IPS-NIHi7 (cell line): Measurements from ENCODE around the gene PDS5B.
"Not testable (repeated sequence)": the region's sequence is repeated elsewhere in the genome, so short reads cannot be mapped to it uniquely, and the experiment has no call there.

ENCODE experiments used
- DNase-seq: peaks from one replicate; pipeline ENCODE4 v3.0.0; 2012; ENCODE audit warnings: mixed read lengths; ENCODE audit errors: extremely low spot score

The PDS5B gene, protein sequence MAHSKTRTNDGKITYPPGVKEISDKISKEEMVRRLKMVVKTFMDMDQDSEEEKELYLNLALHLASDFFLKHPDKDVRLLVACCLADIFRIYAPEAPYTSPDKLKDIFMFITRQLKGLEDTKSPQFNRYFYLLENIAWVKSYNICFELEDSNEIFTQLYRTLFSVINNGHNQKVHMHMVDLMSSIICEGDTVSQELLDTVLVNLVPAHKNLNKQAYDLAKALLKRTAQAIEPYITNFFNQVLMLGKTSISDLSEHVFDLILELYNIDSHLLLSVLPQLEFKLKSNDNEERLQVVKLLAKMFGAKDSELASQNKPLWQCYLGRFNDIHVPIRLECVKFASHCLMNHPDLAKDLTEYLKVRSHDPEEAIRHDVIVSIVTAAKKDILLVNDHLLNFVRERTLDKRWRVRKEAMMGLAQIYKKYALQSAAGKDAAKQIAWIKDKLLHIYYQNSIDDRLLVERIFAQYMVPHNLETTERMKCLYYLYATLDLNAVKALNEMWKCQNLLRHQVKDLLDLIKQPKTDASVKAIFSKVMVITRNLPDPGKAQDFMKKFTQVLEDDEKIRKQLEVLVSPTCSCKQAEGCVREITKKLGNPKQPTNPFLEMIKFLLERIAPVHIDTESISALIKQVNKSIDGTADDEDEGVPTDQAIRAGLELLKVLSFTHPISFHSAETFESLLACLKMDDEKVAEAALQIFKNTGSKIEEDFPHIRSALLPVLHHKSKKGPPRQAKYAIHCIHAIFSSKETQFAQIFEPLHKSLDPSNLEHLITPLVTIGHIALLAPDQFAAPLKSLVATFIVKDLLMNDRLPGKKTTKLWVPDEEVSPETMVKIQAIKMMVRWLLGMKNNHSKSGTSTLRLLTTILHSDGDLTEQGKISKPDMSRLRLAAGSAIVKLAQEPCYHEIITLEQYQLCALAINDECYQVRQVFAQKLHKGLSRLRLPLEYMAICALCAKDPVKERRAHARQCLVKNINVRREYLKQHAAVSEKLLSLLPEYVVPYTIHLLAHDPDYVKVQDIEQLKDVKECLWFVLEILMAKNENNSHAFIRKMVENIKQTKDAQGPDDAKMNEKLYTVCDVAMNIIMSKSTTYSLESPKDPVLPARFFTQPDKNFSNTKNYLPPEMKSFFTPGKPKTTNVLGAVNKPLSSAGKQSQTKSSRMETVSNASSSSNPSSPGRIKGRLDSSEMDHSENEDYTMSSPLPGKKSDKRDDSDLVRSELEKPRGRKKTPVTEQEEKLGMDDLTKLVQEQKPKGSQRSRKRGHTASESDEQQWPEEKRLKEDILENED (N-terminal part only)

DNA sequence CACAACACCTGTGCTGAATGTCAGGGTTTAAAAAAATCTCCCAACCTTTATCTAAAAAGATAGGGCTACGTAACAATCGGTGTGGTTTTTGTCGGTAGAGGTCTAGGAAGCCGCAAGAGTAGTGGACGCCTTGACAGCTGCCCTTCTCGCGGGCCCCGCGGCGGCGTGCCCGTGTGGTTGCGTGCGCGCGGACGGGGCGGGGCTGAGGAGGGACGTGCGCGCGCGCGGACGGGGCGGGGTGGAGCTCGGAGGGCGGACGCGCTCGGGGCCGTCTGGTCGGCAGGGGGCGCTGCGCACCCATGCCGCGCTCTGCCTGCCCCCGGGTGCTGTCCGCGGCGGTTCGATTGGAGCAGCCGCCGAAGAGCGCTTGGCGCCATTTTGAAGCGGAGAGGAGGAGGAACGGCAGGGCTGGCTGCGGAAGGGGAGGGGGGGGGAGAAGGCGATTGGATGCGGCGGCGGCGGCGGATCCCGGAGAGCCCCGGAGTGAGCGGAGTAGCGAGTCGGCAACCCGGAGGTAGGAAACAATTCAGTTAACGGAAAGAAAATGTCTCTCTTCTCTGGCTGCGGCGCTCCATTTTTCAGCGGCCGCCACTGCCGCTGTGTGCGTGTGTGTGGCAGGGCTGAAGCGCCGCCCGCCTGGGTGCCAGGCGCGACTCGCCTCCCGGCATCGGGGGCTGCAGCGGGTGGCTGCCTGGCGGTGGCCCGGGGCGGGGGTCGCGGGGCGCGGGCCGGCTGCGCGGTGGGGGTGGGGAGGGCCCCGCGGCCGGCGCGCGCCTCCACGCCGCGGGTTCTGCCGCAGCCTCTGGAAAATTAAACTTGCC lies at the start of gene PDS5B:
TSS of gene PDS5B (plus strand) at position 373 of the 821 bp plus-strand sequence. CDS start 62,321 bp downstream, outside the sequence.
- peak; percentile 93 for DNase-seq

DNA sequence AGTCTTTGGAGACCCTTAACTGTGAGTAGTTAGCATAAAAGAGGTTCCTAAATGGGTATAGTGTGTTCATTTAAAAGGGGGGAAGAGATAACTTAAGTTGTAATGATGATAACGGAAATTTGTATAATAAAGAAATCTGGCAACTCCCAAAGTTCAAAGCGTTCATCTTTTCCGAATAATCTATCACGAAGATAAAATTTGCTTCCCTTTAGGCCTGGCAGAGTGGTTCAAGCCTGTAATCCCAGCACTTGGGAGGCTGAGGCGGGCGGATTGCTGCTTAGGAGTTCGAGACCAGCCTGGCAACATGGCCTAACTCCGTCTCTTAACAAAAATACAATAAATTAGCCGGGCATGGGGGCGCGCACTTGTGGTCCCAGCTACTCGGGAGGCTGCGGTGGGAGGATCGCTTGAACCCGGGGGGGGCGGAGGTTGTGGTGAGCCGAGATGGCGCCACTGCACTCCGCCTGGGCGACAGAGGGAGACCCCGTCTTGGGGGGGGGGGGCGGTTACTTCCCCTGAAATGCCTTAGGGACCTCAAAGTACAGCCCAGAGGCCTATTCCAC lies 48.6 kb upstream of the PDS5B start:
- no peak for DNase-seq

DNA sequence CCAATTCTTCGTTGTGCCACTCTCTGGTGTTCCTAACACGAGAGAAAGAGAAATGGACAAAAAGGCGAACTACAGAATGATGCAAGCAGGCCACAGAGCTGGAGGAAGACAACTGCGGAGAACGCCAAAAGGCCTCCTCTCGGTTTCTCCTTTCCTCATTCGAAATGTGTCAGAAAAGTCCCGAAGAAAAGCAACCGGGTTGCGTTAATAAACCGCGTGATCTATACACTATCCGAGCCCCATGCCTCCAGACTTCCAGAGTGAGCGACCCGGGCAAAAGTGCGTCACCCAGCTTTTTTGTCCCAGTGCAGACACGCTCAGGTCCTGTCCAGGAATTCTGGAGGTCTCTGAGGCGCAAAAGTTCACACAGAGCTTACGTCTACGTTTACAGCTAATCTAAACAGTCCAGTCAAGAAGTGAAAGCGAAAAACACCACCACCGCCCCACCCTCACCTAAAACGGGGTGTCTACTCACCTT lies 48.1 kb upstream of the PDS5B start:
- DNase-seq = peak; percentile 27

- DNase-seq = peak; percentile 93
Observed at GRCh38 chr13:32538621-32539246, 47.5 kb upstream of the PDS5B start, which contains the start of gene N4BP2L2. TSS of gene N4BP2L2 (minus strand) at chr13:32538795. CDS start at chr13:32537027, 1,768 bp downstream.

- DNase-seq = no peak
Observed at GRCh38 chr13:32542221-32542620, 44.0 kb upstream of the PDS5B start.

DNA sequence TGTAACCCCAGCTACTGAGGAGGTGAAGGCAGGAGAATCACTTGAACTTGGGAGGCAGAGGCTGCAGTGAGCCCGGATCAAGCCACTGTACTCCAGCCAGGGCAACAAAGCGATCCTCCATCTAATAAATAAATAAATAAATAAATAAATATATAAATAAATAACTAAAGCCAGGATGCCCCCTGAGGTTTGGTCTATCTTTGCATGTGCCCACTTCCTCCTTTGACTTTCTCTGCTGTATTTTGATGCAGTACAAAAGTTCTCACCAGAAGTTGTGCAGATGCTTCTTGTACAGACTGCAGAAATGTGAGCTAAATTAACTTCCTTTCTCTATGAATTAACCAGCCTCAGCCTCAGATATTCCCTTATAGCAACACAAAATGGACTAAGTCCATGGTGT lies 41.2 kb upstream of the PDS5B start:
- no peak for DNase-seq

- DNase-seq = no peak
Observed at GRCh38 chr13:32548837-32549236, 37.4 kb upstream of the PDS5B start.

GRCh38 chr13:32549788-32550187 lies 36.5 kb upstream of the PDS5B start:
- DNase-seq = no peak

DNA sequence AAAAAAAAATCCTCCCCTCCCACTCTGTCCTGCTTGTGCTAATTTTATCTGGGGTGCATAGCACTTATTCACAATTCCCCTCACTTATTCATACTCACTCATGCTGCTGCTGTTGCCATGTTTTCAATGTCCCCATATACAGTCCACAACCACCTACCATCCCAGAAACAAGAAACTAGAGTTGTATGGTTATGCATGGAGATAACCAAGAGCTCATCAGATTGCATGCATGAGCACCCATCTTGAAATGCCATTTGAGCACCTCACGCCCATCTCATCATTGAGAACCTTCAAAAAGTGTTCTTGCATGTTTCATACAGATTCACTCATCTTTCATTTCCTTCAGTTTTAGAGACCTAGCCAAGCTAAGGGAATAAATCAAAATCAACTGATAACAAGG lies 32.5 kb upstream of the PDS5B start:
- DNase-seq = no peak

GRCh38 chr13:32555613-32556012 lies 30.6 kb upstream of the PDS5B start:
- DNase-seq = no peak

DNA sequence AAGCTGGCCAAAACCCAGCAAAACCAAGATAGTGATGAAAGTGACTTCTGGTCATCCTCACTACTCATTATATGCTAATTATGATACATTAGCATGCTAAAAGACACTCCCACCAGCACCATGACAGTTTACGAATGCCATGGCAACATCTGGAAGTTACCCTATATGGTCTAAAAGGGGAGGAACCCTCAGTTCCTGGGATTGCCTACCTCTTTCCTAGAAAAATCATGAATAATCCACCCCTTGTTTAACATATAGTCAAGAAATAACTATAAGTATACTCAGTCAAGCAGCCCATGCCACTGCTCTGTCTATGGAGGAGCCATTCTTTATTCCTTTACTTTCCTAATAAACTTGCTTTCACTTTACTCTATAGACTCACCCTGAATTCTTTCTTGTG lies 25.4 kb upstream of the PDS5B start:
- not testable (repeated sequence) for DNase-seq

DNA sequence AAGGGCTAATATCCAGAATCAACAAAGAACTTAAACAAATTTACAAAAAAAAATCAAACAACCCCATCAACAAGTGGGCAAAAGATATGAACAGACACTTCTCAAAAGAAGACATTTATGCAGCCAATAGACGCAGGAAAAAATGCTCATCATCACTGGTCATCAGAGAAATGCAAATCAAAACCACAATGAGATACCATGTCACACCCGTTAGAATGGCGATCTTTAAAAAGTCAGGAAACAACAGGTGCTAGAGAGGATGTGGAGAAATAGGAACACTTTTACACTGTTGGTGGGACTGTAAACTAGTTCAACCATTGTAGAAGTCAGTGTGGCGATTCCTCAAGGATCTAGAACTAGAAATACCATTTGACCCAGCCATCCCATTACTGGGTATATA lies 10.6 kb upstream of the PDS5B start:
- not testable (repeated sequence) for DNase-seq

DNA sequence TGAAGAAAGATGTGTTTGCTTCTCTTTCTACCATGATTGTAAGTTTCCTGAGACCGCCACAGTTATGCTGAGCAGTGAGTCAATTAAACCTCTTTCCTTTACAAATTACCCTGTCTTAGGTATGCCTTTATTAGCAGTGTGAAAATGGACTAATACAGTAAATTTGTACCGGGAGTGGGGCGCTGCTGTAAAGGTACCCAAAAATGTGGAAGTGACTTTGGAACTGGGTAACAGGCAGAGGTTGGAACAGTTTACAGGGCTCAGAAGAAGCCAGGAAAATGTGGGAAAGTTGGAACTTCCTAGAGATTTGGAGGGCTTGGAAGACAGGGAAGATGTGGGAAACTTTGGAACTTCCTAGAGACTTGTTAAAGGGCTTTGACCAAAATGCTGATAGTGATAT lies 9.2 kb upstream of the PDS5B start:
- DNase-seq = no peak

GRCh38 chr13:32581177-32581786 lies 5.0 kb upstream of the PDS5B start:
- no peak for DNase-seq

DNA sequence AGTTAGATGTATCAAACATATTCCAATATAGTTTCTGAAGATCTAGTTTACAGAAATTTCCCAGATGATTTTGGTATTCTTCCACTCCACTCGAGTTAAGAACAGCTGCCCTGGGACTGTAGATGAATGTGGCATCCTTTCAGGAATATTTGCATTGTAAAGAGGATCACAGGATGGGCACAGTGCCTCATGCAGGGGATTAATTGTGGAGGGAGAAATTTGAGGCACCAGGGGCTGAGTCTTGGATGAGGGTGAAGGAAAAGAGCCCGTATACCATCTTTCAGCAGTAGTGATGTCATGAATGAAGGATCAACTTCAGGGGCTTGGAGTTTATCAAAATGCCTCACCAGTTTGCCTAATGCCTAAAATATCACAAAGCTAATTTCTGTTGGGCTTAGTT lies 4.0 kb upstream of the PDS5B start:
- DNase-seq = no peak

DNA sequence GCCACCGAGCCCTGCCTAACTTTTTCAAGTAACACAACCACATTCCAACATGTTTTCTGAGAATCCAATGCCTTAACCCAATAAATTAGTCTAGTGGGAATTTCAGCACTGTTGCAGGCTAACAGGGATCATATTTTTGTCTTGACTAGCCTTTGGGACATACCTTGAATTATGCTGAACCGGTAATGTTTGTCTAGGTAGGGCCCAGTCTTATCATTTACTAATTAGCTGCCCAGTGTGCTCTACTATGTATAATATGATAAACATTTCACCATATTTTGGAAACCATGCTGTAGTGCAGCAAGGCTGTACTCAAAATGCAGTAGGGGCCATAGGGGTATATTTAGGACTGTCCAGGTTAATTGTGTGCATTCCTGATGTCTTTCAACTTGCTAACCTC lies 3.3 kb upstream of the PDS5B start:
- no peak for DNase-seq

DNA sequence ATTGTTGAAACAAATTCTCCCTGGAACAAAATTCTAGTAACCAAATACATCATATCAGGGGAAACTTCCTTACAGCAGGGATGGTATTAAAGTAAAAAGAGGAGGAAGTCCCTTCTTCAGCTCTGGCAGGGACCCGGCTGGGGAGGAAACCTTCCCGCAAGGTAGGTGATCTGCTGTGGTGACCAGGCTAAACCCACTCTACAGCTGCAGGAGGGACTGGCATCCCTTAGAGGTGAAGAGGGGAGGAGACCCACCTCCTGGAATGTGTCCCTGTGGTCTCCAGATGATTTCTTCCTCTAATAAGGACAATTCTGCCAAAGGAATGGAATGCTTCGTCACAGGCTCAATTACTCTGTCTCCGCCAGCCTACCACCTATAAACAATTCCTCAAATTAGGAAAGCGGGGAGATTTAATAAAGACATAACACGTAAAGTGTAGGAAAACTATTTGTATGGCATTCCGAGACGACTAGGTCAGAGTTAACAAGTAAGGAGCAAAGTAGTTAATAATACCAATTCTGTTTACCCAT lies 637 bp upstream of the PDS5B start:
- peak; percentile 35 for DNase-seq

DNA sequence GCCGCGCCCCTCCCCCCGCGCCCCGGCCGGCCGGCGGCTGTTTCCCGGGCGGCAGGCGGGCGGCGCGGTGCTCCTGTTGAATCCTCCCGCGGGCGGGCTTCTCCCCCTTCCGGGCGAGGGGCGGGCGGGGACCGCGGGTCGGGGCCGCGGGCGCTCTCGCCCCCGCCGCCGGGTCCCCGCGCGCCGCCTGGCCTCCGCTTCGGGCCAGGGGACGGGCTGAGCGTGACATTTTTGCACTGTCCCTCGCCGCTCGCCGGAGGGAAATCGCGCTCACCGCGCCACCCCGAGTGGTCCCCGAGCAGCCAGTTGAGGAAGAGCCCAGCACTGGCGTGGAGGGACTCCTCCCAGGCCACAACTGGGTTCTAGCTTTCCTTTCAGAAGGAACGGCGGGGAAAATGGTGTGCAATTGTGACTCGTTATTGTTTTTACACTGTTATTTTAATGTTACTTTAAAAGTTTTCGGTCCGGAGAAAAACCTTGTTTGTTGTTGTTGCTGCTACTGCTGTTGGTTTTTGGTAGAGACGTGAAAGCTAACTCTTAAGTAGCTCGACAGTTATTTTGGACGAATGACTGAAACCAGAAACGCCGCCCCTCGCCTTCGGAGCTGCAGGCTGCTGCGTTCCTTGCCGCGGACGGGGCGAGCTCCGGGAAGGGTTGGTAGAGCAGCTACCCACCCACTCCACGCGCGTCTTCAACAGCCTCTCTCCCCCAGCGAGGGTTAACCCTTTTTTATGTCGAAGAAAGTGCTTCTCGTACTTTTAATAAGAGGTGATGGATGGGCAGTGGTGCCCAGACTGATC lies 959 bp downstream of the PDS5B start:
- DNase-seq = peak; percentile 71

- DNase-seq = no peak
Observed at GRCh38 chr13:32587811-32588170, 1.5 kb downstream of the PDS5B start.
